GM19438 (cell line): ENCODE measurements around the gene CMTM6.
"Not testable (repeated sequence)": the region's sequence is repeated elsewhere in the genome, so short reads cannot be mapped to it uniquely, and the experiment has no call there.

Experiments
- ATAC-seq: cut with Tn5 transposase; IDR thresholded peaks from one replicate; pipeline ENCODE4 v1.9.1; 2021; ENCODE audit warnings: low read depth; ENCODE audit not compliant: unreplicated experiment

The CMTM6 gene

DNA sequence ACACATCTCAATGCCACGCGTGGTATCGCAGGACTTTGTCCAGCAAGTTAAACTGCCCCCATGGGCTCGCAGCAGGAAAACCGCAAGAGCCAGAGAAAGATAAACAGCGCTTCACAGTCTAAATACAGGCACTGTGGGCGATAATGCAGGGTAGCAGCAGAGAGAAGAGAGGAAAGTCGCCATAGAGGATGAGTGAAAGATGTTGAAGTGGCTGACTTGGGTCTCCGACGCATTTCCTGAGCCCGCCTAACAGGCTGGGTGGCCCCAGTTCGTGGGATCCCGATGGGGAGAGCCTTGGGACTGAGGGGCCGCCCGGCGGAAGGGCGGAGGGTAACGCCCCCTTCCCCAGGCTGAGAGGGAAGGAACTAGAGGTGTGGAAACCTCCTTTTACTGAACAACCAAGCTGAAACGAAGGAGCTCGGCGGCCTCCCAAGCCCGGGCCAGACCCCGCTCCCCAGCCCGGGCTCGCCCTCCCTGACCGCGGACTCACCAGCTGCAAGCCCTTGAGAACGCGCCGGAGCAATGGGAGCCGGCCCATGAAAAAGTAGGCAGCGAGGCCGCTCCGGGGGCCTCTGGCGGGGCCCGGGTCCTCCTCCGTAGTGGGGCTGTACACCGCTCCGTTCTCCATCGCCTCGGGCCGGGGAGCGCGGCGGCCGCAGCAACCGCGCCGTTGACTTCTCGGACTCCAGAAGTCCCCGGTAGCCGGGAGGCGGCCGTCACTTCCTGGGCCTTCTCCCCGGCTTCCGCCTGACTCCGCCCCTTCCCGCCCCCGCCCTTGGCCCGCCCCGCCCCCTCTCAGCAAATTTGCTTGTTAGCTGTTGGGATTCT is at the start of gene CMTM6:
CMTM6 (minus strand) TSS at position 735 of the 828 bp plus-strand sequence; CDS start at position 628, 107 bp downstream.
- peak; percentile 83 for ATAC-seq

DNA sequence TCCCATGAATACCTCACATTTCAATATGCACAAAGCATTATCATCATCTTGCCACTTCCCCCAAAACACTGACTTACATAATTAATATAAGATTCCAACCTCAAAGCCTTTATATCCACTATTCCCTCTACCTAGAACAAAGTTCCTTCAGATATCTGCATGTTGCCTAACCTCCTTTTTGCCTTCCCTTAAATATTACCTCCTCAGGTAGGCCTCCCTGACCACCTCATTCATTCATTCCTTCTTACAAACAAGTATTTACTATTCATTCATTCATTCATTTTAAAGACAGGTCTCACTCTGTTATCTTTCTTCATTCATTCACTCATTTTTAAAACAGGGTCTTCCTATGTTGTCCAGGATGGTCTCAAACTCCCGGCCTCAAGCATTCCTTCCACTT is 49.4 kb upstream of the CMTM6 start:
- no peak for ATAC-seq

DNA sequence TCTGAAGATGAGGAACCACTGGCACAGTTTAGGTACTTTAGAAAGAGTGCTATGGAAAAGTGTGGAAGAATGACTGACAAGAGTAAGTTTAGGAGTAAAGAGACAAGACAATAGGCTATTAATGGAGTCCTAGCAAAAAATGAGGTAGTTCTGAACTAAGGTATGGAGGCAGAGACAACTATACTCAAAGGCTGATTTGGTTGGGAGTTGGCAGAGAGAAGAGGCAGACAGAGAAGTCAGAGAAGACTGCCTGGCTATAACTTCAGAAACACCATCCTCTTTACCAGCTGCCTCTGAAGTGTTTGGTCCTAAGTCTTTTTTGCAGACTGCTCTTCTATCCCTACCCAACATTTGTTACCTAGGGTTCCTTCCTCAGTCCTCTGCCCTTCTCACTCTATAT is 48.8 kb upstream of the CMTM6 start:
- ATAC-seq: no peak

- no peak for ATAC-seq
Measured at GRCh38 chr3:32551087-32551486, 48.4 kb upstream of the CMTM6 start.

- no peak for ATAC-seq
Measured at GRCh38 chr3:32545305-32545704, 42.7 kb upstream of the CMTM6 start.

DNA sequence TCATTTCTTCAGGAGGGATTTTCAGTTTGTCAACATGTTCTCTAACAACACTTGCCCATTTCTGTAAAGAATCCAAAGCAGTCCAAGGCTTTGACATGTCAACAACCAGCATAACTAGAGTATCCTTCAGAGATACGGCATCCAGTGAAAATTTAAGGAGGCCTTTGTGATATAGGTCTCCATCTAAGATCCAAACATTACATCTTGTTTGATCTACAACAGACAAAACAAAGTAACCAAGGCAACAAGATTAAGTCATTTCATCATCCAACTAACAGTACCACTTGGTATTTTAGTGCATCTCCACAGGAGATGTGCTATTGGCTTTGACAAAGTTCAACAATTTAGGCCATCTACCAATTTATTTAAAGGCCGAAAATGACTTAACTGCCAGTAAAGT is 42.2 kb upstream of the CMTM6 start:
- ATAC-seq: no peak

- no peak for ATAC-seq
Measured at GRCh38 chr3:32542807-32543206, 40.2 kb upstream of the CMTM6 start.

GRCh38 chr3:32540899-32541298 is 38.2 kb upstream of the CMTM6 start:
- no peak for ATAC-seq

- ATAC-seq: no peak
Measured at GRCh38 chr3:32532434-32532833, 29.8 kb upstream of the CMTM6 start.

DNA sequence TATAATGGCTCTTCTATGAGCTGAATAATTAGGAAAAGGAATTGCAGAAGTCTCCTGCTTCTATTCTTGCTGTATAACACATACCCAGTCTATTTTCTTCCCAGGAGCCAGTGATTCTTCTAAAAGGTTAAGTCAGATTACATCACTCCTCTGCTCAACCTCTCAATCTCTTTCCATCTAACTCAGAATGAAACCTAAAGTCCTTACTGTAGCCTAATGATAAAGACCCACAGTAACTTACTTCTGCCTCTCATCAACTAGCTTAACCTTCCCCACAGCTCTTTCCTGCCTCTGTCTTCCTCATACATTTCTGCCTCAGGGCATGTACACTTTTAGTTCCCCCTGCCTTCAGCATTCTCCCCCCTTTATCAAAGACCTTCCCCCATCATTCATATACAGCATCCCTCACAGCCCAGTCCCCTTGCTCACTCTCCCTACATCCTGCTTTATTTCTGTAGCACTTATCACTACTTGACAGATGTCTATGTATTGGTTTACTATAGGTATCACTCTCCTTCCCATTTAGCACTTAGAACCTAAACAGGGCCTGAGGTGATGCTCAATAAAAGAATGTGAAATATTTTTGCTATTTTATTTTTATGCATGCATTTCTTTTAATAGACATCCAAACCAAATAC is 28.5 kb upstream of the CMTM6 start:
- ATAC-seq: no peak

- ATAC-seq: no peak
Measured at GRCh38 chr3:32525720-32526119, 23.1 kb upstream of the CMTM6 start.

DNA sequence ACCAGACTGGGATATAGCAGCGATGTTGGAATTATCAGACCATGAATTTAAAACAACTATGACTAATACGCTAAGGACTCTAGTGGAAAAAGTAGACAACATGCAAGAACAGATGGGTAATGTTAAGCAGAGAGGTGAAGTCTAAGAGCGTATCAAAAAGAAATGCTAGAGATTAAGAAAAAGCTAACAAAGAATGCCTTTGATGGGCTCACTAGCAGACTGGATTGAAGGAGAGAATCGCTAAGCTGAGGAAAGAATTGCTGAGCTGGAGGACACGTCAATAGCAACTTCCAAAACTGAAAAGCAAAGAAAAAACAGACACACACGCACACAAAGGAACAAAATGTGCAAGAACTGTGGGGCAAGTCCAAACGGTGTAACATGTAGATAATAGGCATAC is 20.0 kb upstream of the CMTM6 start:
- ATAC-seq: no peak

GRCh38 chr3:32518921-32519320 is 16.3 kb upstream of the CMTM6 start:
- ATAC-seq: not testable (repeated sequence)

GRCh38 chr3:32516751-32517150 is 14.1 kb upstream of the CMTM6 start:
- peak; percentile 19 for ATAC-seq

- ATAC-seq: no peak
Measured at GRCh38 chr3:32511005-32511404, 8.4 kb upstream of the CMTM6 start.

DNA sequence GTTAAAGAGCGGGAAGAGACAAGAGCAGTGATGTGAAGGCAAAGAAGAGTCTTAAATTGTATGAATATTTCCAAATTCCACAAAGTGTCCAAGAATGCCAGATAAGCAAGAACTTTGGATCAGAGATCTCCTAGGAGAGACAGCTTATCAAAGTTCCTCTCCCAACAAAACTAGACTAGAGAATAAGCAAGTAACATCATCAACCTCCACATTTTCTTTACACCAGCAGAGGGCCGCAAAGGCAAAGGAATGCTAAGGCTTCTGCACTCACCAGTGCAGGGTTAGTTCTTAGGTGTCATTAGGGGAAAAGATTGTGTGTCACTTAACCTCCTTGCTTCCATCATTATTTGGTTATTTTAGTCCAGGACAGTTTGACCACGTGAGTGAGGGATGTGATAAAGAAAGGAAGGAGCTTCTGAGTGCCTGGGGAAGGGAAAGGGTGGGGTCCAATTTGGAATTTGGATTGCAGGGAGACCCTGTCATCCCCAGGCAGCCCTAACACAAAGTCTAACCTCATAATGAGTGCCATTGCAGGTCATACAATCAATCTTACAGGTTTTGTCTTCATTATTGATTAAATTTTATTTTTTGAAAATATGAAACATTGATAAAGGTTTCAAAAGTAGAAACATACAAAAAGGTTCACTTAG is 7.5 kb upstream of the CMTM6 start:
- no peak for ATAC-seq

GRCh38 chr3:32508711-32509110 is 6.1 kb upstream of the CMTM6 start:
- no peak for ATAC-seq

- ATAC-seq: no peak
Measured at GRCh38 chr3:32506466-32506865, 3.8 kb upstream of the CMTM6 start.

GRCh38 chr3:32502946-32503286 is 264 bp upstream of the CMTM6 start:
- peak; percentile 7 for ATAC-seq

GRCh38 chr3:32501783-32502117 is 902 bp downstream of the CMTM6 start:
- no peak for ATAC-seq

DNA sequence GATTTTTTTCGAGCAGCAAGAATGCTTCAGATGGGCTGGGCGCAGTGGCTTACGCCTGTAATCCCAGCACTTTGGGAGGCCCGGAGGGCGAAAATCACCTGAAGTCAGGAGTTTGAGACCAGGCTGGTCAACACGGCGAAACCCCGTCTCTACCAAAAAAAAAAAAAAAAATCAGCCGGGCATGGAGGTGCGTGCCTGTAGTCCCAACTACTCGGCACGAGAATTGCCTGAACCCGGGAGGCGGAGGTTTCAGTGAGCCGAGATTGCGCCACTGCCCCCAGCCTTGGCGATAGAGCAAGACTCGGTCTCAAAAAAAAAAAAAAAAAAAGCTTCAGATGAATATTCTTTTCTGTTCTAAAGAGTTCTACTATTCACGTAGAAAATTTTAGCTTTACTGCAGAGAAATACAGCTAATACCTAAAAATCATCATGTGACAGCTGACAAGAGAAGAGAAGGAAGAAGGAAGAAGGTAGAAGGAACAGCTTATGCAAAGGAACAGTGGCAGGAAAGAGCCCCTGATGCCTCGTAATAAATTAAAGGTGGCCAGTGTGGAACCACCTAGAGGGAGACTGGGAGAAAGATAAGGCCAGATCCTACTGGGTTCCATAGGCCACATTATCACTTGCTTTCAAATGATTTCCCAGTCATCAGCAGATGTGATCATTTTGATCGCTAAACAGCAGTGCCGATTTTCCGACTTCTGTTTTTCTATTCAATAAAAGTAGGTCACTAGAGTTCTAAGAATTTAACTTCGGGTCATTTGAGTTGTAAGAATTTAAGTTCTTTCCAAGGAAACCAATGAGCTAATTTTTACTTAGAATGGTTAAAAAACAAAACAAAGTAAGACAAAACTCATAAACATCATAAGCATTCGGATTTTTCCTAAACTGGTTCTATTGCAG is 1.5 kb downstream of the CMTM6 start:
- no peak for ATAC-seq
